Measurements from ENCODE around the gene PARD3B.

Gene PARD3B

GRCh38 chr2:205357732-205358131 lies 812.5 kb downstream of the PARD3B start:
- no peak for TF ChIP-seq POLR2A (IDR thresholded peaks at IDR 0.05; ENCODE audit: low read depth, low read length)
- DNase-seq (ENCODE audit: insufficient read length, low spot score) (no peak), FAIRE-seq (no peak)

- DNase-seq (ENCODE audit: insufficient read length, low spot score) = no peak
- FAIRE-seq = no peak
- no peak for TF ChIP-seq POLR2A (IDR thresholded peaks at IDR 0.05; ENCODE audit: low read depth, low read length)
Measured at GRCh38 chr2:205358351-205358815, 813.1 kb downstream of the PARD3B start.

- no peak for DNase-seq (ENCODE audit: insufficient read length, low spot score)
- TF ChIP-seq POLR2A (IDR thresholded peaks at IDR 0.05; ENCODE audit: low read depth, low read length) = no peak
- FAIRE-seq = no peak
Measured at GRCh38 chr2:205361272-205361671, 816.0 kb downstream of the PARD3B start.

DNA sequence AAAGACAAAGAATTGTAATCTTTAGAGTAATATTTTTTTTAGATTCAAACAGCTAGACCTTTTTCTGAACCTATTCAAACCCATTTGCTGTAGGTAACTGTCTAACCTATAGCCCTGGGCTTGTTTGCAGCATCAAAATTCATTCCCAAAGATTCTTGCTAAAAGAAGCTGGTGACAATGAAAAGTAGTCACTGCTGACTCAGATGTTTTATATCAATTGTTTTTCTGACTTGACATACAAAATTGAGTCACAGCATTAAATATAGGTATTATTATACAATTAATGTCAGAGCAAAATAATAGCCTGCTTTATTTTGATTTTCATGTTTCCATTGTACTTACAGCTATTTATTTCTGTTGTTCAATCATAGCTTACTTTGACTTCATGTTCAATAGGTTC lies 816.7 kb downstream of the PARD3B start:
- DNase-seq (ENCODE audit: insufficient read length, low spot score) (no peak), FAIRE-seq (no peak)
- TF ChIP-seq POLR2A (IDR thresholded peaks at IDR 0.05; ENCODE audit: low read depth, low read length) = no peak

- TF ChIP-seq POLR2A (IDR thresholded peaks at IDR 0.05; ENCODE audit: low read depth, low read length) = no peak
- DNase-seq (ENCODE audit: insufficient read length, low spot score) = no peak
- no peak for FAIRE-seq
Measured at GRCh38 chr2:205364261-205364660, 819.0 kb downstream of the PARD3B start.

DNA sequence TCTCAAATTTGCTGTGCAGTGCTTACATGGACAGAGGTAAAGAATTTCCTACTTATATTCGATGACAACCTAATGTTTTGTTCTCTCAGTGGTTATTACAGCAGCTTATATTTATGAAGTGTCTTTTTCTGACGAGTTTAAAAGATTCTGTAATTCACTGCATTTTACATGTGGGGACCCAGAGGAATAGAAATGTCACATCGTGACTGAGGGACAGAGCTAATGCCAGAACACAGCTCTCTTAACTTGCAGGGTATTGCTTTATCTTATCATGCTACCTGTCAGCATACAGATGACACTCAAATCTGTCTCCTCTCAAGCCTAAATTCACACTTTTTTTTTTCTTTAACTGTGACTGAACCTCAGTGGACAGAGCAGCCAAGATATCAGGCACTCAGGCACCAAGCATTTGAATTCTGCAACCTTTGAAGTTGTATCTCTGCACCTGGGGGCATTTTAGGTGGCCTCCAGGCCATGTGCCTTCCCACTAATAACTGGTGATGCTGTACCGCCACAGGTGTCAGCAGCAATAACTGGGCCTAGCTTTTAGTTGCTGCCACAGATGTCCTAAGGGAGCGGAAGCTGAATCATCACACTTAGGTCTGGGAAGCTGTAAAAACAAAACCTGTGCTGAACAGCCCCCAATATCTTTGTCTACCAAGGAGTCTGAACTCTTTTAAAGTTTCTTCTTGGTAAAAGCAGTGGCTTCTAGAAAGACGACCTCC lies 821.2 kb downstream of the PARD3B start:
- FAIRE-seq (no peak), DNase-seq (ENCODE audit: insufficient read length, low spot score) (no peak)
- no peak for TF ChIP-seq POLR2A (IDR thresholded peaks at IDR 0.05; ENCODE audit: low read depth, low read length)

DNA sequence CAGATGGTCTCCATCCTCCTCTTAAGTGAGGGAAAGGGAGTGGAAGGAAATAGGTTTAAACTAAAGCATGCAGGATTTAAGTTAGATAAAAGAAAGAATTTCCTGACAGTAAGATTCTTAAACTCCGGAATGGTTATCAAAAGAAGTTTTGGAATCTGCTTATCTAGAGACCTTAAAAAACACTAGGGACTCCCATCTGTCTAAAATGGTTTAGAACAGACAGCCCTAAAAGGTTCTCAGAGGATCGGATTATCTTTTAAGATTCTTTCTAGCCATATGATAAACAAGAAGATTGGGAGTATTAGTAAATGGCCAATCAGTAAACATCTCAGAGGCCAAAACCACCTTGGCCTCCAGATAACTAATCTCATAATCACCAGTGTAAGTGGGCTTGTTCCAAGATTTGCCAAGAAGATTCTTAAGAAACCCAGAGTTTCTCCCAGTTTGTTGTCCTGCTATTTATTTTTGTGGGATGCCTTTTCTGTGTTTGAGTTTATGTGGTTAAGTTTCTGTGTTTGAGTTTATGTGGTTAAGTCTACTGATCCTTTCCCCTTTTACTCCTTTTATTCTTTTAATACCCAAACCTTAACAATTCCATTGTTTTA lies 822.2 kb downstream of the PARD3B start:
- DNase-seq (ENCODE audit: insufficient read length, low spot score) (no peak), FAIRE-seq (no peak)

GRCh38 chr2:205369813-205370212 lies 824.5 kb downstream of the PARD3B start:
- no peak for DNase-seq (ENCODE audit: insufficient read length, low spot score)
- FAIRE-seq = no peak
- no peak for TF ChIP-seq POLR2A (IDR thresholded peaks at IDR 0.05; ENCODE audit: low read depth, low read length)

More for the DNA sequence above, 822.2 kb downstream of the PARD3B start:
- no peak for TF ChIP-seq POLR2A (IDR thresholded peaks at IDR 0.05; ENCODE audit: low read depth, low read length)

DNA sequence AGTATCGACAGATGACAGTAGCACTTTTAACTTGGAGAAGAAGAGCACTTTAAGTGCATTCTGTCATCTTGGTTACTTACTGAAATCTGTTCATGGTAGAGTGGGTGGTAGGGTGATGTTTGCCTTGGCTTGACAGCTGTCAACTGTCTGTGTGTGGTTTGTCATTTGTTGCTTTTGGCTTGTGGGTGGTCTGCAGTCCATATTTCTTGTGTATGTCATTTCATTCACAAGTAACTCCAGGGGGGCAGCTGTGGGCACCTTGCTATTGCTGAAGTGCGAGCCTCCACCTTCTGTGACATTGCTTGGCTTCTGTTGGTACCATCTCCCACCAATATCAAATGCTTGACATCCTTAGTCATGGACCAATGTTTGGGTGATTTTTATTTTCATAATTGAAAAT lies 825.5 kb downstream of the PARD3B start:
- no peak for TF ChIP-seq POLR2A (IDR thresholded peaks at IDR 0.05; ENCODE audit: low read depth, low read length)
- no peak for DNase-seq (ENCODE audit: insufficient read length, low spot score)
- no peak for FAIRE-seq

GRCh38 chr2:205372141-205372540 lies 826.9 kb downstream of the PARD3B start:
- FAIRE-seq (no peak), DNase-seq (ENCODE audit: insufficient read length, low spot score) (no peak)
- TF ChIP-seq POLR2A (IDR thresholded peaks at IDR 0.05; ENCODE audit: low read depth, low read length) = no peak

DNA sequence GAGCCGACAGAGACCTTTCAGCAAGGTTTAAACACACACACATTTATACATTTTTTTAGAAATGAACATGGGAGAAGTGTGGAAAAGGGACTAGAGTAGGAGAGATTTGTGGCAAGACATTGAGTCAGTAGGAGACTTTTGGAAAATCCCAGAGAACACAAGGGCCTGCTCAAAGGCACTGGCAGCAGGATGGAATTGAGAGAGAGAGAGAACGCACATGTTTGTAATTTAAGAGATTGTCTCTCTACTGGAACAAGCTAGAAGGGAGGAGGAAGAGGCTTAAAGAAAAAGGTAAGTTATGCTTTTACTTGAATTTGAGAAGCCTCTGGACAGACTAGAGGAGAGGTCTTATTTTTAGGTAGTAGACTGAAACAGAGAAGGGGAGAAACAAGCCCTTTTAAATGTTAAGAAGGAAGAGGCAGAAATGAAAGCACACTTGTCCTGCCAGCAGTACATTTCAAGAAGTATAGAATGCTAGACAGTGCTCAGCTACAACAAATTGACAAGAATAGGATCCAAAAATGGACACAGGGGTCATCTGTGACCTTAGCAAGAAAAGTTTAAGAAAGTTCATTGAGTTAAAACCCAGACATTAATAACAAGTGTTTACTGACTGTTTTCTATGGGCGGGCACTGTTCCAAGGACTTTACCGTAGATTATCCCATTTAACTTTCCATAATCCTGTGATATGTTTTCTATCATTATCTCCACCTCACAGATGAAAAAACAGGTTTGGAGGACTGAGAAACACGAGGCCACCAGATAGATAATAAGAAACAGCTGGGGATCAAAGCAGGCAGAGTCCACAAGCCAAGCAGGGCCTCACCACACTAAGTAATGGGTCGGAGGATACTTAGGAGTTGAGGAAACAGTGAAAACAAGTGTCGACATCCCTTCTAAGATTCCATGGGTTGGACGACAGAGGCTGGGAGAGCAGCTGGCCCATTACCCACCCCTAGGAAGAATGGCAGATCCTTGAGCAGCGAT lies 830.5 kb downstream of the PARD3B start:
- TF ChIP-seq POLR2A (IDR thresholded peaks at IDR 0.05; ENCODE audit: low read depth, low read length) = no peak
- FAIRE-seq (no peak), DNase-seq (ENCODE audit: insufficient read length, low spot score) (no peak)

DNA sequence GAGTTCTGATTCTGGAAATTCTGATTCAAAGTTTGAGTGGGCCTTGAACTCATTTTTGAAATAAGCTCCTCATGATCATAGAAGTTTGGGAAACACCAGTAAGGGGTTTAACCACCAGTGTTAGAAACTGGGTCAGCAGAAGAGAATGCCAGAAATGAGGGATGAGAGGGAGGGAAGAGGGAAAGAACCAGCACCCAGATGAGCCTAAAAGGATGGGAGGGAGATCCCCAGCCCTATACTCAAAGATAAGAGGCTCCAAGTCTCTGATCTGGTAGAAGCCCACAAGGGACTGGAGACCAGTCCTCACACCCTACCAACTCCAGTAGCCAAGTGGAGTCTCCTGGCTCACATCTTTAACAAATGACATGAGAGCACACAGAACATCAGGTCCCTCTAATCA lies 832.0 kb downstream of the PARD3B start:
- DNase-seq (ENCODE audit: insufficient read length, low spot score) (no peak), FAIRE-seq (no peak)
- TF ChIP-seq POLR2A (IDR thresholded peaks at IDR 0.05; ENCODE audit: low read depth, low read length) = no peak

- DNase-seq (ENCODE audit: insufficient read length, low spot score) (no peak), FAIRE-seq (no peak)
- TF ChIP-seq POLR2A (IDR thresholded peaks at IDR 0.05; ENCODE audit: low read depth, low read length) = no peak
Measured at GRCh38 chr2:205383601-205384000, 838.3 kb downstream of the PARD3B start.

- peak; percentile 20 for FAIRE-seq
- no peak for DNase-seq (ENCODE audit: insufficient read length, low spot score)
- no peak for TF ChIP-seq POLR2A (IDR thresholded peaks at IDR 0.05; ENCODE audit: low read depth, low read length)
Measured at GRCh38 chr2:205386109-205386508, 840.8 kb downstream of the PARD3B start.
